NCI-H1417 (cell line): ENCODE data around the gene HAND2.

ENCODE experiments used
- DNase-seq, 3 experiments: peaks; one replicate each; lab custom pipeline; 2025; lab: John Stamatoyannopoulos, UW

Gene HAND2

DNA sequence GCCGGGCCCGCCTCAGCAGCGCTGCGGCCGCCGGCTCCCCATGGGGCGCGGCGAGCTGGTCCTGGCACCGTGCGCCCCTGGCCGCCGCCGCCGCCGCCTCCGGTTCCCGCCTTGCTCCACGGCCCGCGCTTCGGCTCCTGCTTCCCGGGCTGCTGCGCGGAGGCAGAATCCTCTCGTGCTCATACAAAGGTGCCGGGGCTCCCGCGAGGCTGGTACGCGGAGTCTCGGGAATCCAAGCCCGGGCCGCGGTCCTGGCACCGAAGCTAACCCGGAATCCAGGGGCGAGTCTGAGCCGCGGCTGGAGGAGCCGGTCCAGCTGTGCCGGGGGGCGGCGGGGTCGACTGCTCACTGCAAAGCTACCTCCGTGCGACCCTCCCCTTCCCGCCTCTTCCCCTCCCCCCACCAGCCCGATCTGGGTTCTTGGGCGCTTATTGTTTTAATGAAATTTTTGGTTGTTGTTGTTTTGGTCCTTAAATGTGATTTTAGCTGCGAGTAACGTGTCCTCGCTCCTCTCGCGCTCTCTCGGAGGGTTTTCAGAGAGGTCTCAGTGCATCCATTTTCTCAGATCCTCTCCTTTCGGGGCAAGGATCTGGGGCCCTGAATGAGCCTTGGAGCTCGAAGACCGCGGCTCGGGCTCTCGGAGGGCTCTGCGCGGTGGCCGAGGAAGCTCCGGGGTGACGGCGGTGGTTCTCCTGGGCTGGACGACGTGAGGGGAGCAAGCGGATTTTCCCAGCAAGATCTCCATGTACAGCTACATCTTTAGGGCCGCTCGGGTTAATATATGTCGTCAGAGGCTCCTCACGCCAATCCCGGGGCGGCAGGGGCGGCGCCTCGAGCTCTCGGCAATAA, at the start of gene HAND2:
TSS of gene HAND2 (minus strand) at position 753 of the 849 bp plus-strand sequence. CDS start 940 bp downstream, outside the sequence.
- peak in 2 of 3 experiments; percentile 86 to 90 for DNase-seq

DNA sequence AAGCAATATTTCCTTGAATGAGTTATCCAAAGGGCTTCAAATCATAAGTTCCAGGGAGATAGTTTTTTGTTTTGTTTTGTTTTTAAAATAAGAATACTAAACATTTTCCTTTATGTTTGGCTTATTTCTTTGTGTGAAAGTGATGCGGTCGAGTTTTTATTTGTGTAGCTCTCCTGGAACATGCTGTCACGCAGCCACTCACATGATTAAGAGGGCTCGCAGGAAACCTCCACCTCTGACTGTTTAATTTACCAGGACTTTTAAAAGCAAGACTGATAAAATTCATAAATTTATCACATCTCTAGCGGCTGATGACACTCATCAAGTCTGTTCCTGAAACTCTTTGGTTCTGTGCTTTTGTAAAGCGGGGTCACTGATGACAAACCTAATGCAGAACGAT, 48.9 kb upstream of the HAND2 start:
- no peak for DNase-seq

DNA sequence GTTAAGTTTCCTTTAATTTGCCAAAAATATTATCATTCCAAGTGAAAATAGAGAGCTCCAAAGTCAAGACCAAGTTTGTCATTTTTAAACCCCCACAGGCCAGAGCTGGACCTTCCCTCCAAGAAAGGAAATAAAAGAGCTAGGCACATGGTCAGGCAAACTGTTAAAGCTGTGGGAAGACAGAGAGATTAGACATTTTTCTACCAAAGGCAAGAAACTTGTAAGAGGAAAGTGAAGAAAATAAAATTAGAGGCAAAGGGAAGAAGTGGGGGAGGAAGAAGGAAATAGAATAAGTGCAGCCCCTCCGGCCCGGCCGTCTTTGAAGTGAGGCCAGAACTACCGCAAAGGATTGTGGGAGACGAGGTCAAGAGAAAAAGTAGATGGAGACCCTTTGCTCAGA, 47.9 kb upstream of the HAND2 start:
- DNase-seq = no peak

DNA sequence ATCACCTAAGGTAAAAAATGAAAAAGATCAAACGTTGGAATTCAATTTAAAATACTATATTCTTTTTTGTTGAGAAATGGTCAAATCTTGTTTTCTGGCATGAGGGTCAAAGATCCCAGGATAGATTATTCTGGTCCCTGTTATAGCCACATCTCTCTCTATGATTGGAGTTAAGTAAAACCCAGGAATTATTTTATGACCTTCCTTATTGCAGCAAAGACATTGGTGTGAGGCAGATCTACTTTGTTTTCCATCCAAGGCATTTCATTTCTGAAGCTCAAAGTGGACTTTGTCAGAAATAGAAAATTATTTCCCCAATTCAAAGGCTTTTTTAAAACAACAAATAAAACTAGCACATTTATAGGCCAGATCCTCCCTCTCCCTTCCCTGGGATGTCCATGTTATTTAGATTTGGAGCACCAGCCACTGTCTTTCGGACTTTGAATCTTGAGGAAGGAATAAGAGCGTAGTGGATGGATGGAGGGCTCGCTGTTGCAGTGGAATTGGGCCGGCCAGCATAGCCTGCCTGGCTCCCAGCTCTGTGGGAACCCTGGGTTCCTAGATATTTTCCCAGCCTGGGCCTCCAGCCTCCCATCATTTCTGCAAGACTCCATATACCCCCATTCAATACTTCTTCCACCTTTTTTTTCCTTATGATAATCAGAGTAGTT, 45.6 kb upstream of the HAND2 start:
- no peak for DNase-seq

DNA sequence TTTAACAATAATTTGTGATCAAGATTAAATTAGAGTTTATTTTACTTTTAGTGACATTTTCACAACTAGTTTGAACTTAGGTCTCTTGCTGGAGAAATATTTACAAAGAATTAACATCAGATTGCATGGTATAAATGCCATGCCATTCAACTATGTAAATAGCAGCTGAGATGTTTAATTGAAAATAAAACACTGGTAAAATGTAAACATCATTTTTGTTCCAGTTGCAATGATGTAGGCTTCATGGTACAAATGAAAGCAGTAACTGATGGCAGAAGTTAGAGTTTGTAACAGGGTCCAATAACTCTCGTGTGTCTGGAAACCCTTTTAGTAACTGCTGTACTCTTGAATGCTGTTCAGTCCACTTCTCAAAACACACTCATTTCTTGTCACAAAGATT, 43.7 kb upstream of the HAND2 start:
- no peak for DNase-seq

DNA sequence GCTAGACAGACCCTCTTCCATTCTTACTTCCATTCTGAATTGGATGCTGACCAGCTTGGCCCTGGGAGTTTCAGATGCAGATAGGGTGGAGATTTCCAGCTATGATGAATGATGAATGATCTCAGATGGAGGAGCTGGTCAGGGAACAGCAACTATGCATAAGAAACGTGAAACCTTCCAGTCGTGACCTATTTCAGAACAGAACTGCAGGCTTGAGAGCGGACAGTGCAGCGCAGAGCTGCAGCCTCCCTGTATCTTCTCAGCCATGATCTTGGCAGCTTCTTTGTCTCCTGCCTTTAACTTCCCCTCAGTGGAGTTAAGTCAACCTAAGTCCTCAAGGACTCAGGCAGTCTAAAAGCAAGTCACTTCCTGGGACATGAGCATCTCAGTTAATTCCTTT, 43.3 kb upstream of the HAND2 start:
- DNase-seq = no peak

DNA sequence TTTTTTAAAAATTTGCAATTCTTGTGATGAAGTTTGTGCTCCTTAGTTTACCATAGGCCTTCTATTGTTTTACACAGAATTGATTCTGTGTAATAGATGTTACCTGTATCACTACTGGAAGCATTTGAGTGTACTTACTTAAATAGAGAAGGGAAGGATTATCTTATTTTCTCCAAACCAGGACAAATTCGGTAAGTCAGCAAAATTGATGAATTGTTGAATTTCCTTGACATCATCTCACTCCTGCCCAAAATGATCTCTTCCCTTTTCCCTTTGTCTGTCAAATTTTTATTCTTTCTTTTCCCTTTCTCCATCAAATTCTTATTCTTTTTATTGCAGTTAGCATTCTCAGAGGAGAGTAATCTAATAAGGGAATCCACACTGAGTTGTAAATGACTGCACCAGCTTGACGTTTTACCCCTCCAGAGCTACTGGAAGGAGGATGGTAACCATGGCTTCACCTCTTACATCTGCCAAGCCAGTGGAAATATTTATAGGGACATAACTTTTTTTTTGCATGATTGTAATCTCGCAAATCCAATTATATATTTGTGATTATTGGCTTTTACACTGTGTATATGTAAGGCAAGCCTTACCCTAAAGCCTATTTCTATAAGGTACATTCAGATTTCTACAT, 42.6 kb upstream of the HAND2 start:
- no peak for DNase-seq

DNA sequence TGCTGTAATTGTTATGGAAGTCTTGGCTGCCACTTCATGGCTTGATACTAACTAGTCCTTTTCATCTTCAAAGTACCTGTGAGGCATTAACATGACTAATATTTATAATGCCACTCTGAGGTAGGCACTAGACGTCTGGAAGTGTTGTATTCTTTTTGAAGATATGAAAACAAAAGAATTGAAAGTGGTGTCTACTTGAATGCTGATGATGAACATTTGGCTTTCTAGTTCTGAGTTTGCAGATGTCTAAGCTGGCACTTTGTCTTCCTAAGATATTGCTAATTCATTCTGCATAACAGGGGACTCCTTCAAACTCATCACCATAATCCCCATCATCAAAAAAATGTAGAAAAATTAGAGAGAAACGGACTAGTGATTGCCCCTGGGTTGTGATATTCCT, 41.6 kb upstream of the HAND2 start:
- no peak for DNase-seq

DNA sequence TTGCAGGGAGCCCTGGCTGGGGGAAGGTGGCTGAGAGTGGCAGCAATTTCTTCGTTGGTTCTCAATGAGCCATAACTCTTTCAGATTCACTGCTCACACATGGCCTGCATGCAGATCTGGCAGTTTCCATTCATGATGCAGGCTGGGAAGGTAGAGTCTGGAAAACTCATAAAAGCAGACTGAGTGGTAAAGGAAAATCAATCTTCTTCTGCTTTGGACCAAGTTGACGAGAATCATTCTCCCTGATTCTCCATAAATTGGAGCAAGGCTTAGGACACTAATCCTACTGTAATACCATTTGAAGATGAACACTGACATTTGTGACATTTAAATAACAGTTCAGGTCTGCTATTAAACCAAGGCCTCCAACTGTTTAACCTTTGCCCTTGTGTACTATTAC, 35.3 kb upstream of the HAND2 start:
- DNase-seq = no peak

DNA sequence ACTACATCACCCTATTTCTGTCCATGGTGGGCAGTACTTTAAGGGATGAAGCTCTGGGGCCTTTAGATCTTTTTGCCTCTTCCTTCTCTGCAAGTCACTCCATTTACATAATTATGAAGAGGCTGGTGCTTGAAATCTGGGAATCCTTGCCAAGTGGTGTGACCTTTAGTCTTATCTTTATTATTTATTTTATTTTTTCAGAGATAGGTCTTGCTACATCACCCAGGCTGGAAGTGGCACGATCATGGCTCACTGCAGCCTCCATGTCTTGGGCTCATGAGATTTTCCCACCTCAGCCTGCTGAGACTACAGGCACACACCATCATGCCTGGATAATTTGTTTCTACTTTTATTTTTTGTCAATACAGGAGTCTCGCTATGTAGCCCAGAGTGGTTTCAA, 34.4 kb upstream of the HAND2 start:
- no peak for DNase-seq

DNA sequence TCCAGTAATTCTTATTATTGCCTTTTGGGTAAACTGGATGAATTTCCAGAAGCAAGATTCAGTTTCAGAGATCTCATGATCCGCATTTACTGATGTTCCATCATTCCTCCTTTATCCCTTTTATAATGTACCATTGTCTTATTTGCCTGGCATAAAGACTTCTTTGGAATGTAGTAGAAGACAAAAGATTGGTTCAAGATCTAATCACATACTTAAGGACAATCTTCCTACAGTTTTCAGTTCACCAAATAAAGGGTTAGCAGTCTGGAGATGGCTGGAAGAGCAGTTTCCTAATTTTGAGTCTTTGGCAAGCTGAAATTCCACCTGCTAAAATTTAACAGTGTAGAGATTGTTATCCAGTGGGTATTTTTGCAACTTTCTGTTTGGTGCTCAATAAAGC, 30.9 kb upstream of the HAND2 start:
- DNase-seq = no peak

DNA sequence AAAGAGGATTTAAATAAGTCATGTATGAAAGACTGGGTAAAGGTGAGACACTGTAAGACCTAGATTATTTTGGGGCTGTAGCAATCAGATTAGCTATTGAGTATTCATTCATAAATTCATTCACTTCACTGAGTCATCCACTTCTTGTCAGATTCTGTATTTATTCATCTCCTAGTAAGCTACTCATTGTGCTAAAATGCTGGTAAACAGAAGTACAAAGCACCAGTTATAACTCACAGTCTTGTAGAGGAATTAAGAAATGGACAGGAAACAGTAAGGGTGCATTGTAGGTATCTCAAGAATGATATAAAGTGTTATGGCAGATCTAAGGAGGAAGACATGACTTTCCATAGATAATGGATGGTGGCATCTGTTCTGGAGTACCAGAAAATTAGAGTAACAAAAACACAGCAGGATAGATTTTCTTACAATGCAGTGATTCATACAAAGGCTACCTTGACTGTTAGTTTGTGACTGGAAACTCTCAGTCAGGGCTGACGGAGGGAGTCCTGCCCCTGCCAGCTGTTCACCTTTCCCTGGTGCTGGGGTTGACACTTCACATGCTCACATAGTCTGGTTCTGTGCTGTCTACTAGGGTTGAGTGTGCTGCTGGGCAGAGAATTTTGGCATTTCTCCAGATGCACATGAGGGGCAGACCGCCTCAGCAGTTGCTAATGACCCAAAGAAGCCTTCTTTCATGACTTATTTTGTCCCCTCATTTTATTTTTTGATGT, 26.5 kb upstream of the HAND2 start:
- peak in 1 of 3 experiments; percentile 37 for DNase-seq

DNA sequence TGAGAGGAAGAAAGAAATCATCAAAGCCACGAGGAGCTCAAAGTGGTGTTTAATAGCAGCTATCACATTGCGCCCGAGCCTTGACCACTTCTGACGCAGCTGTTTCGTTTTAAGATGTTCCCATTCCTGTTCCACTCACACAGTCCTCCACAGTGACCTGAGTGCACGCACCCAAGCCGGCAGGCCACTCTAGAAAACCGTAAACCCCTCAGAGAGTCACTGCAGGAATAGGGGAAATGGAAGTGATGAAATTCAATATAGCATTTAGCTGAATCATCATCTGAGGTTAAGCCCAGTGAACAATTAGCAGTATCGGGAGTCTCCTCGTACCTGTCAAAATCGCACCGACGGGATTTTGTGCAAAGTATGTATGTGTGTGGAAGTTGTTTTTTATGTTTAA, 17.9 kb upstream of the HAND2 start:
- peak in 1 of 3 experiments; percentile 61 for DNase-seq

DNA sequence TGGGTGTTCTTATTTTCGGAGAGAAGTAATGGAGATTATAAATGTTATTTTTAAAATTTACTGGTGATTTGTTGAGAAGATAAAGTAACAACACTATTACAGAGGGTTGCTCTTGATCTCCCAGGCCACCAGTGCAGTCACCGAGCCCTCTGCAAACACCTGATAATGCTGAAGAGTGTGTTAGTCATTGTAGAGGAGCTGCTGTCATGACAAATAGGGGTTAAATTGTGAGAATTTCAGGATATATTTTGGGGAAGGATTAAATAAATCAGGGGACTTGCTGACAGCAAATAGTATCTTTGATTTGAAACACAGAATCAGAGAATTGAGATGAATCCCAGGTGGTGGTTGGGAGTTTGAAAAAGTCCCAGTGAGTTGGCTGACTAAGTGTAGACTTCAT, 16.7 kb upstream of the HAND2 start:
- no peak for DNase-seq

DNA sequence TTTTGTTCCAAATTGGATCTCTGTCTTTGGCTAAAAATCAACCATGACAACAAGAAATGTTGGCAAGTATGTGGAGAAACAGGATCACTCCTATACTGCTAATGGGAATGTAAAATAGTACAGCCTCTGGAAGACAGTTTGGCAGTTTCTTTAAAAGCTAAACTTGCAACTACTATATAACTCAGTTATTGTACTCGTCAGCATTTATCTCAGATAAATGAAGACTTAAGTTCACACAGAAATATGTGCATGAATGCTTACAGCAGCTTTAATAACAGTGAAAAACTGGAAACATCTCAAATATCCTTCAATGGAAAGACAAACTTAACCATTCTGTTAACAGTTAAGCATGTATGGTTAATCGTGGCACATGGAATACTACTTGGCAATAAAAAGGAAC, 15.4 kb upstream of the HAND2 start:
- no peak for DNase-seq

DNA sequence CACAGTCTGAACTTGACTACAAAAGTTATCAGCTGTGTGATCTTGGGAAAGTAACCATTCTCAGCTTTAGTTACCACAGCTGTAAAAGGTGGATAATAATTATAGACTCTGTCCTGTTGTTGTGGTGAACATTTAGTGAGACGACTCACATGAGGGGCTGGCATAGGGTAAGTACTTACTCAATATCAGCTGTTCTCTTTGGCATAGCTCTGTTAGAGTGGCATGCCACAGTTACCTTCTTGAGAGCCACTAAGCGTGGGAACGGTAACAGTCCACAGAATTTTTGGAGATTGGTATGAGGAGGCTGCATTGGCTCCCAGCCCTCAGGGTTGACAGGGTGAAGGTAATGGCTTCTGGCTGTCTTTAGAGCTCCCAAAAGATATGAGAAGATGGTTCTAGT, 13.2 kb upstream of the HAND2 start:
- DNase-seq = peak in 1 of 3 experiments; percentile 4

DNA sequence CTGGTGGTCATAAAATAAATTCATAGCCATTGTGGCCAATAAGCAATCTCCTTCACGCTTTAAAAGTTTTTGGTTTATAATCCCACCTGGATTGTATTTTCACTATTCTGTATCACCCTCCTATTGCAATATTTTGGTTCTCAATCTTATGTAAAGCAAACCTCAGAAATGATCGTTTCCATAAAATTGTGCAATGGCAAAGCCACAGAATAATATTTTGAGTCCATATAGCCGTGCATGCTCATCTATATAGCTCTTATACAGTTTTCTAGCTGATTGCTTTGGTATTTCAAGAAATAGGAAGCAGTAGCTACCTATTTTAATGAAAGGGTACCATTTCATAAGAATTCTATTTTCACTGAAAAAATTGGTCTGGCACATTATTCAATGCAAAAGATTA, 10.0 kb upstream of the HAND2 start:
- no peak for DNase-seq

DNA sequence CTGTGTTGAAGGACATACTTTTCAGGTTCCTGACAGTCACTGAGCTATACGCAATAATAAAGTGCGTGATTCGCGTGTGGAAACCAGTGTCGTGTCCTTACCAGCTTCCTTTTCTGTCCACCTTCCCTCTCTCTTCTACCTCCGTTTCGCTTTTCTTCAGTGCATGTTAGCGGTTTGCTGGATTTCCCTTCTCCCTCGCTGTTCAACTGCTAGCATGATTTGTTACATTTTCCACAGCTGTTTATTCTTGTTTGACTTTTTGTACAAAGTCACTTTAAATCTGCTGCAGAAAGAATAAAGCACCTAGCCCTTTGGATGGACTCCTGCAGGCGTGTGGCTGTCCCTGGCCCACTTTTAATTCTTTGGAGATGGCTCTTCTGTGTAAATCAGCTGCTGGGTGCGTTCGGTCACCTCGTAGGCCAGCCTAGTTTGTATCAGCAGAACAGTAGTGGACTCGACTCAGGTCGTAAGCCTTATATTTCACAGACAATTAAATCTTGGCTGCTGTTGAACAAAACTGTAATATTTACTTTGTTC, 8.9 kb upstream of the HAND2 start:
- peak in 2 of 3 experiments; percentile 75 to 86 for DNase-seq

DNA sequence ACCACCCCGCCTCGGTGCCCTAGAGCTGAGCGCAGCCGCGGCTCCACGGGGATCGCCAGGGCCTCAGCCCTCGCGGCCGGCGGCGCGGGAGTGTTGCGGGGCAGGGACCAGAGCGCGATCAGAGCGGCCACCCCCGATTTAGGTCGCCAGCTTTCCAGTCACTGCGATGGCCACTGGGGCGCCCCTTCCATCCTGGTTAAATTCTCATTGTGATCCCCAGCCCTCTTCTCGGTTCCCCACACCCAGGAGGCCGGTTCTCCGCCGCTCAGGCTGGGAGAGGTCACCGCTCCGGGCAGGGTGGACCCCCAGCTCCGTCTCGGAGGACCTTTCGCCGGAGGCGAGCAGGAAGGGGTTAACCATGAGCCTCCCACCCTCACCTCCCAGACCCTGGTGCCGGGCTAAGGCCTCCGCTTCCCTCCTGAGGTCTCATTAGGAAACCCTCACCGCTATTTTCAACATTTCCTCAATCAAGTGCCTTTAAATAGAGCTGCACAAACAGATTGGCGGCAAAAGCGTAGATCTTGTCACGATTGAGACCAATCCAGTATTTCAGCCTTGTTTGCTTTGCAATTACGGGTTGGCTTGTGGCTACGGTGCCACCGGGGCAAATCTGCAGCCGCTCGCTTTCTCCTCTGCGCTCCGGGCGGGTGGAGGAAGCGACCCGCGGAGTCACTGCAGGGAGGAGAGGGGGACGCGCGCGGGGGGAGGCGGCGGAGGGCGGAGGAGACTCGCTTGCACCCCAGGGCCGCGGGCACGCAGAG, 8.3 kb upstream of the HAND2 start:
- DNase-seq = peak in 2 of 3 experiments; percentile 81 to 93

DNA sequence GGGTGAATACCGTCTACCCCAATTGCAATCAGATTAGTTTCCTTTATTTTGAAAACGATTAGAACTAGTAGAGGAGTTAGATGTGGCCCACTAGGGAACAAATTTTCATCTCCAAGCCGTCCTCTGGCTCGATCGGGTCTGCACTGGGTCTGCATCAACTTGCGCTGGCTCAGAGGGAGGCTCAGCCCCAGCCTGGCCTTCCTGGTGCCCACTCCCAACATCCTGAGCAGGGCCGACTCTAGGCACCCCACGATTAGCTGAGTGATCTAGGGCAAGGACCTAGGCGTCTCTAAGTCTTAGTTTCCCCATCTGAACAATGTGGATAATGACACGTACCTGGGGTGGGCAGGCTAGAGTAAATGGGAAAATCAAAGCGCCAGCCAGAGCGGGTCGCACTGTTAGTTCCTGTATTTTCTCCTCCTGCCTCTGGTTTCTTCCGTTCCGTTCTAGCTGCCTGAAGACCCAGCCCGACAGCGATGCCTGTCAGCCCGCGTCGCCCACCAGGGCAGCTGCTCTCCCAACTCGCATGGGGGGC, 7.7 kb upstream of the HAND2 start:
- no peak for DNase-seq
